NCI-H1694 (cell line): ENCODE data around the gene PFN1.

ENCODE experiments used
- DNase-seq: peaks from one replicate; lab custom pipeline; 2025; lab: John Stamatoyannopoulos, UW

PFN1 gene

DNA sequence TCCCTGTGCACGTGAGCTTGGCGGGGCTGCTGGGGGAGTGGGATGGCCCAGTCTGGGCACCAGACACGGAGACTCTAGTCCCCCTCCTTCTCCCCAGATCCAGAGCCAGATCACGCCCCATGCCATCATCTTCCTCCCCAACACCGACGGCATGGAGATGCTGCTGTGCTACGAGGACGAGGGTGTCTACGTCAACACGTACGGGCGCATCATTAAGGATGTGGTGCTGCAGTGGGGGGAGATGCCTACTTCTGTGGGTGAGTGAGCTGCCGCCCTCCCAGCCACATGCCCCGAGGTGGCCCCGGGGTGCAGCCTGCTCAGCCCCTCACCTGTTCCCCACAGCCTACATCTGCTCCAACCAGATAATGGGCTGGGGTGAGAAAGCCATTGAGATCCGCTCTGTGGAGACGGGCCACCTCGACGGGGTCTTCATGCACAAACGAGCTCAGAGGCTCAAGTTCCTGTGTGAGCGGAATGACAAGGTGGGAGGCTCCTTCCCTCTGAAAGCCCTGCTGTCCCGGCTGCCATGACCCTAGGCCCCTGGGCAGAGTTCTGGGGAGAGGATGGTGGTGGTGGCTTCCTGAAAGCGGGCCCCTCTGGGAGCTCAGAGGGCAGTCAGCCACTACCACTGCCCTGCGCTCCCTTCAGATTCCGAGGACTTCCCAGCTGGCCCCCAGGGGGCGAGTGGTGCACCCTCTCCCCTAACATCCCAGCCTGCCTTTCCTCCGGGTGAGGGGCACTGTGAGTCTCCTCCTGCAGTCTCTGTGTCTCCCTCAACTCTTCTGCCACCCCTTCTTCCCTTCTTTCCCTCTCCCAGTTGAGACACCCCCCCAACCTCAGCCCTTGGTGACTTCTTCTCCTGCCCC lies 51.8 kb downstream of the PFN1 start:
- DNase-seq: no peak

DNA sequence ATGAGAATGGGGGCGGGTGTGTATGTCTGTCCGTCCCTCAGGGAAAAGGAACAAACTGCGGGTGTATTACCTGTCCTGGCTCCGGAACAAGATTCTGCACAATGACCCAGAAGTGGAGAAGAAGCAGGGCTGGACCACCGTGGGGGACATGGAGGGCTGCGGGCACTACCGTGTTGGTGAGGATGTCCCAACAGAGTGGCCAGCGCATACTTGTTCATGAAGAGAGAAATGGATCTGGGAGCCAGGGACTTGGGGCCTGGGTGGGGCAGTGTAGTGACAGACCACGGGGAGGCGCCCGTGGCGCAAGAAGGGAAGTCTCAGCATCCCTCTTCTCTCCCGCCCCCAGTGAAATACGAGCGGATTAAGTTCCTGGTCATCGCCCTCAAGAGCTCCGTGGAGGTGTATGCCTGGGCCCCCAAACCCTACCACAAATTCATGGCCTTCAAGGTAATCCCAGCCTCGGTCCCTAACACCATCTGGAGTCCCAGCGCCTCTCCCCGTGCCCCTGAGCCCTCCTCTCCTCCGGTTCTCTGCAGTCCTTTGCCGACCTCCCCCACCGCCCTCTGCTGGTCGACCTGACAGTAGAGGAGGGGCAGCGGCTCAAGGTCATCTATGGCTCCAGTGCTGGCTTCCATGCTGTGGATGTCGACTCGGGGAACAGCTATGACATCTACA lies 52.5 kb downstream of the PFN1 start:
- no peak for DNase-seq
